ENCODE results near the gene ZNF26.
"Not testable (repeated sequence)": the region's sequence is repeated elsewhere in the genome, so short reads cannot be mapped to it uniquely, and the experiment has no call there.

The ZNF26 gene

GRCh38 chr12:132953771-132954170 is 32.4 kb upstream of the ZNF26 start:
- intact Hi-C loops (cut with DNase I) = no loop called here
- no peak for DNase-seq

DNA sequence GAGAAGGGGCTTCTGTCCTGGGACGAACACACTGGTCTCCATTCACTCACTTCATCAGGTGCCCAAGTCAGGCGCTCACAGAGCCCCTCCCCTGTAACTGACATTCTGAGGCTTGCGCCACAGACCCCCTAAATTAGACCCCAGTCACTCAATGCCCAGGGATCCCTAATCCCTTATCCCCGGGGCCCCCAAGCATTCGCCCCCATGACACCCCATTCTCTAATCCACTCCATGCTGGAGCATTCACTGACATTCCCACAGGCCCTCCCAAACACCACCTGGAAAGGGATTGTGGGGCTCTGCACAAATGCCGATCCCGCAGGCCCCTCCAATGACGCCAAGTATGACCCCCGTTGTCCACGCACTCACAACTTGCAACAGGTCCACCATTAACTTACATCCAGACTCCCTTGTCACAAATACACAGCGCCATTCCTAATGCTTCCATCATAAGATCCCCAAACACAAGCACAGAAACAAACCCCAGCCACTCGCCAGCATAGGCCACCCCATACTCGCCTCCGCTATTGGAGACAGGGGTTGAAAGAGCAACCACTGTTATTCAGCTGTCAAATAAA is 31.6 kb upstream of the ZNF26 start:
- DNase-seq = no peak
- intact Hi-C loops (cut with DNase I) = no loop called here

DNA sequence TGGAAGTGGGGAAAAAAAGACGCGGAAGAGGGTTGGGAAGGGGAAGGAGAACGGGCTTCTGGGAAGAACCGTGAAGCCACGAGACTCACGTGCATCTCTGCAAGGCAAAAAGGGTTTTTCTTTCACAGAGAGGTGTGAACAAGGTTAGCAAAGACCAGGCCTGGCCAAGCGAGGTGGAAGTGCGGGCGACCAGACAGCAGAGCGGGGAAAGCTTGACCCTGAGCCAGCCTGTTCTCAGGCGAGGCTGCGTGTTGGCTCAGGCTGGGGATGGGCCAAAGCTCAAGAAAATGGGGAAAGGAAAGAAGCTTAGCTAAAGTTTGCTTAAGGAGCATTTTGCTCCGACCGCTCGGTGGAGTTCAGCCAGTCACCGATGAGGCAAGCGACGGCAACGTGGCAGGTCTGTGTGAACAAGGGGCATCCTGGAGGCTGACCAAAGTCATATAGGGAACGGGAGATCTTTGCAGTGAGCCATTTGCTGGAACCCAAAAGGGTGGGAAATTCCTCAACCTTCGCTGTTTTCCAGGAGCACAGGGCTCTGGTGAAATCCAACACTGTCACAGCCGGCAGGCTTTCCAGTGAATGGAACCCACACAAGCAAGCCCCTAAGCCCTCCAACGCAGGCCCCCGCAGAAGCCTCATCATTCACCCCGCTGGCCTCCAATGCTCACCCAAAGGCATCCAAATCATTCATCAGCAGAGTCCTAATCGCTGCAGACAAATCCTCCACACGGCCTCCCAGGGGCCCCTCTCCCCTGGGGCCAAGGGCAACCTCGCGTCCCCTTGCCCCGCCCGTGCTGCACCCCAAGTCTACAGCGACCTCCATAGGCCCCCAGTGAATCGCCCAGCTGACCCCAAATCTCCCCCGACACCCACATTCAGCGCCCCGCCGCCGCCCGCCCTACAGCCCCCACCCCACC is 30.8 kb upstream of the ZNF26 start:
- peak in 39 of 42 donors; percentile 5 to 58 (median 26) for DNase-seq
- intact Hi-C loops (cut with DNase I) = loop anchor here (2.0 kb wide), 1 partner anchor 31 kb away; the partner anchor contains the start of gene ZNF26

DNA sequence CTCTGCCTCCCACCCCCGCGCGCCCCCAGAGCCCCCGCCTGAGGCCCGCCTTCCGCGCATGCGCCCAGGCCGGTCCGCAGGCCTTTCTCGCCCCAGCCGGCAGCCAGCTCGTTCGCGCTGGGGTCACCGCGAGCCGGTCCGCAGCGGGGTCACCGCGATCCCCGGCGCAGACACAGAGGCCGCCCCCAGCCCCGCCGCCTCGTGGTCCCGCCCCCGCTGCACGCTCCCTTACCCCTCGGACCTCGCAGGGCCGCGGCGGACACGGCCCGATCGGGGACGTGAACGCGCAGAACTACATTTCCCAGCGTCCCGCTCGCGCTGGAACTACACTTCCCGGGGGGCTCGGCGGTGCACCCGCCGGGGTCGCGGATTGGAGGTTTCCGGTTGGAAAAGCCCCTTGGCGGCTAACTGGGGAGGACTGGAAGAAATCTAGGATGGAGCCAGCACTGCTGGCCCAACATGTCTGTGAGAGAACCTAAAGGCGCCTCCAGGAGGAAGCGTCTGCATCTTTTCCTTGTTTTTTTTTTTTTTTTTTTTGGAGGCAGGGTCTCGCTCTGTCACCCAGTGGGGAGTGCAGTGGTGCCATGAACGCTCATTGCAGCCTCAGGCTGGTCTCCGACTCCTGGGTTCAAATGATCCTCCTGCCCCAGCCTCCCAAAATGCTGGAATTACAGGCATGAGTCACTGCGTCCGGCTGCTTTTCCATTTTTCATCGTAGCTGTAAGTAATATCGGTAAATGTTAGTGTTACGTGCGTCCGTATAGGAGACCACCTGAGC is 30.0 kb upstream of the ZNF26 start, which contains the start of gene ZNF605:
Gene ZNF605 (minus strand): TSS at position 296 of the 778 bp plus-strand sequence. CDS start 10,671 bp downstream, outside the sequence.
- intact Hi-C loops (cut with DNase I) = loop anchor here (2.0 kb wide), 1 partner anchor 31 kb away; the partner anchor contains the start of gene ZNF26

DNA sequence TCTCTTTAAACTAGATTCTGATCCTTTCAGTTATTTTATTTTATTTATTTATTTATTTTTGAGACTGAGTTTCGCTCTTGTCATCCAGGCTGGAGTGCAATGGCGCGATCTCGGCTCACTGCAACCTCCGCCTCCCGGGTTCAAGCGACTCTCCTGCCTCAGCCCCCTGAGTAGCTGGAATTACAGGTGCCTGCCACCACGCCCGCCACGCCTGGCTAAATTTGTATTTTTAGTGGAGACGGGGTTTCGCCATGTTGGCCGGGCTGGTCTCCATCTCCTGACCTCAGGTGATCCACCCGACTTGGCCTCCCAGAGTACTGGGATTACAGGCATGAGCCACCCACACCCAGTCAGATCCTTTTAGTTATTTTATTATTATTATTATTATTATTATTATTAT is 24.4 kb upstream of the ZNF26 start:
- DNase-seq = peak in 1 of 42 donors; percentile 3
- intact Hi-C loops (cut with DNase I) = not testable (repeated sequence)

More for the DNA sequence above, 30.0 kb upstream of the ZNF26 start, which contains the start of gene ZNF605:
- peak; percentile 81 to 97 (median 93) for DNase-seq

DNA sequence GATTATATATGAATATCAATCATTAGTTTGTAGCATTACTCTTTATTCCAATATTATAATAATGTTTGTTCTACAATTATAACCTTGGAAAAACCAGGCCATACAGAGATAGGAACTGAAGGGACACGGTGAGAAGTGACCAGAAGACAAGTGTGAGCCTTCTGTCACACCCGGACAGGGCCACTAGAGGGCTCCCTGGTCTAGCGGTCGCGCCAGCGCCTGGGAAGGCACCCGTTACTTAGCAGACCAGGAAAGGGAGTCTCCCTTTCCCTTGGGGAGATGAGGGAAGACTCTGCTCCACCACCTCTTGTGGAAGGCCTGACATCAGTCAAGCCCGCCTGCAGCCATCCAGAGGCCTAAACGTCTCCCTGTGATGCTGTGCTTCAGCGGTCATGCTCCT is 22.2 kb upstream of the ZNF26 start:
- DNase-seq = peak in 34 of 42 donors; percentile 21 to 76 (median 48)
- intact Hi-C loops (cut with DNase I) = not testable (repeated sequence)

GRCh38 chr12:132965796-132966195 is 20.4 kb upstream of the ZNF26 start:
- intact Hi-C loops (cut with DNase I) = no loop called here
- no peak for DNase-seq

GRCh38 chr12:132966676-132967415 is 19.3 kb upstream of the ZNF26 start:
- intact Hi-C loops (cut with DNase I) = no loop called here
- peak in 2 of 42 donors; percentile 2 to 22 for DNase-seq

DNA sequence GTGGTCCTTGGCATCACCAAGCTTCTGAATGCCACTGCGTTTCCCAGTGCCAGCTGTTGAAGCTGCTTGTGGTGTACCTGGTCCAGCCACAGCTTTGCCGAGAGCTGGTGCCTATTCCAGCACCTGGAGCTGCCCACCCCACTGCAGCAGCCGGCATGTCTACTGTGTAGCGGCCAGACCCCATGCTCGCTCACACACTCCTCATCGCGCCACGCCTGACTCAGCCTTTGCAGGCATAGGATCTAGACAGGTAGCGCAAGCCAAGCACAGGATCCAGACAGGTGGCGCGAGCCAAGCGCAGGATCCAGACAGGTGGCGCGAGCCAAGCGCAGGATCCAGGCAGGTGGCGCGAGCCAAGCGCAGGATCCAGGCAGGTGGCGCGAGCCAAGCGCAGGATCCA is 18.4 kb upstream of the ZNF26 start:
- peak in 1 of 42 donors; percentile 40 for DNase-seq
- intact Hi-C loops (cut with DNase I) = no loop called here

DNA sequence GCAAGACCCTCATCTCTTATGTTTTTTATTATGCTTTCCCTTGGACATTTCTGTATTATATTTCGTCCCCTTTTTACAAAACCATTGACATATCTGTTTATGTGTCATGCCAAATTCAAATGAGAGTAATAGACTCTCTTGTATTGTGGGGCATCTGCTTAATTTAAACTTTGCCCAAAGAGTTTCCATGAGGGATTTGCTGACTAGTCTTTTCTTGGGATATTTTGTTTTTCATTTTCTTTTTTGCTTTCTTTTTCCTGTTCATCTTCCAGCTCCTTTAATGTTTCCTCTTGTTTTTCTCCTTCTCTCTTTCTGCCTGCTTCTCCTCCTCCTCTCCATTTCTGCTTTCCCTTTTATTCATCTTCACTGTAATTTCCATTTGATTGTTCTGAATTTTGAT is 13.8 kb upstream of the ZNF26 start:
- no peak for DNase-seq
- intact Hi-C loops (cut with DNase I) = no loop called here

DNA sequence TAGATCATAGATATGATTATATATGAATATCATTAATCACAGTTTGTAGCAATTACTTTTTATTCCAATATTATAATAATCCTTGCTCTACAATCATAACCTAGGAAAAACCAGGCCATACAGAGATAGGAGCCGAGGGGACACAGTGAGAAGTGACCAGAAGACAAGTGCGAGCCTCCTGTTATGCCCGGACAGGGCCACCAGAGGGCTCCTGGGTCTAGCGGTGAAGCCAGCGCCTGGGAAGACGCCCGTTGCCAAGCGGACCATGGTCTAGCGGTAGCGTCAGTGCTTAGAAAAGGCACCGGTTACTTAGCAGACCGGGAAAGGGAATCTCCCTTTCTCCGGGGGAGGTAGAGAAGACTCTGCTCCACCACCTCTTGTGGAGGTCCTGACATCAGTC is 9.3 kb upstream of the ZNF26 start:
- DNase-seq = peak in 33 of 42 donors; percentile 15 to 69 (median 38)
- intact Hi-C loops (cut with DNase I) = not testable (repeated sequence)

DNA sequence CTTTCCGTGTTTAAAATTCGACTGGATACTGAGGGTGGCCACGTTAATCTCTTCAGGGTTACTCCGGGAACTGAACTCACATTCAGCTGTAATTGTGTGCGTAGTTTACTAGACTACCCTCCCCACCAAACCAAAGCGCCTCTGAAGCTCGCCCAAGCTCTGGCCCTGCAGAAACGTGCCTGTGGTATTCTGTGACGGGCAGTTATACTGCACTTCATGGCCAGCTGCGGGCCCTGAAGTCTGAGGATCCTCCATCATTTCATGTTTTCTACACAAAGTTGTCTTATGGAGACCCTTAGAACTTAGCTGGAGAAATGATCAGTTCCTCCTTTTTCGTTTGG is 688 bp downstream of the ZNF26 start:
- DNase-seq = no peak
- intact Hi-C loops (cut with DNase I) = loop anchor here (1.0 to 2.0 kb wide), 3 partner anchors 30 to 93 kb away; partner anchors contain the start of genes ZNF140, ZNF605 and ZNF84

- intact Hi-C loops (cut with DNase I) = no loop called here
- DNase-seq = no peak
These were observed 12.6 kb downstream of the ZNF26 start for GRCh38 chr12:132998741-132999140.

GRCh38 chr12:133010657-133011297 is 24.6 kb downstream of the ZNF26 start:
- intact Hi-C loops (cut with DNase I) = no loop called here
- DNase-seq = no peak

GRCh38 chr12:133023566-133023965 is 37.4 kb downstream of the ZNF26 start:
- peak in 9 of 42 donors; percentile 1 to 54 (median 17) for DNase-seq
- intact Hi-C loops (cut with DNase I) = no loop called here

DNA sequence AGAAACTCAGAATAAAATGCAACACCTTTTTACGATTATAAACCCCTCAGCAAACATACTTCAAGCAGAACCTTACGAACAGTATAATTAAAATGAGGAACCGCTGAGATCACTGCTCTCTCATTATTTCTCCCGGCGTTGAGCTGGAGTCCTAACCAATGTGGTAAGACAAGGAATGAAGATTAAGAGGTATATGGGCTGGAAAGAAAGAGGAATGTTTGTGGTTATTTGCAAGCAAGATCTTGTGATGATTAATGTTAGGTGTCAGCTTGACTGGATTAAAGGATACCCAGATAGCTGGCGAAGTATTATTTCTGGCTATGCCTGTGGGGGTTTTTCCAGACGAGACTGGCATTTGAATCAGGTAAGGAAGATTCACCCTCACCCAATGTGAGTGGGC is 40.8 kb downstream of the ZNF26 start:
- no peak for DNase-seq
- intact Hi-C loops (cut with DNase I) = no loop called here

DNA sequence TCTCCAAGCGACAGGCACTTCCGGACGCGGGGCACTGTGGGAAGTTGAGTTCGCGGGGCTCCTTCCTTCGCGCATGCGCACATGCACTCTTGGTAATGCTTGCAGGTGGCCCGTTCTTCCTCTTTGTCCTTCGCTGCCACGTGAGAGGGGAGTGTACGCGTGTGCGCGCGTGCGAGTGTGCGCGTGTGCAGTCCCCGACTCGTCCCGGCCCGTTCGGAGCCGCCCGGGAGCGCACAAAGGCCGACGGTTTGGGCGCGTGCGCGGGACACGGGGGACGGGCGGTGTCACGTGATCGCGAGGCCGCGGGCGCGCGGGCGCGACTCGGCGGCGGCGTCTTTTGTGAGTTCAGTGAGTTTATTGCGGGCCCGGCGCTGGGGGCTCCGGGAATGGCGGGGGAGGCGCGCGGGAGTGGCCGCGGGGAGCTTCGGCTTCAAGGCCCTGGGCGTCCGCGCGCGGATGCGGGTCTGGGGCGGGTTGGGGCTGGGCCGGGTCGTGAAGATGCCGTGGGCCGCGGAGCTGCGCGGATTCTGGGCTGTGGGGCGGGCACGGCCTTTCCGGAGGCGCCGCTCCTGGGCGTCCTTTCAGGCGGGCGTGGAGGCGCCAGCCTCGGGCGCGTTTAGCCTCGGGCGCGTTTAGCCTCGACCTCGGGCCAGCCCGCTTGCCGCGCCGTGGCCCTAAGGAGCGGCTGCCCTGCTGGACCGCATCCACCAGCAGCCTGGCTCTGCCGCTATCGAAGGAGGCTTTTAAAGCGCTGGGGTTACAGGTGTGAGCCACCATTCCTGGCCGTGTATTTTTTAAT is 51.2 kb downstream of the ZNF26 start, which contains the start of gene ZNF84:
Gene ZNF84 (plus strand): TSS at position 303 of the 799 bp plus-strand sequence. CDS start 3,959 bp downstream, outside the sequence.
- peak; percentile 87 to 98 (median 94) for DNase-seq
- intact Hi-C loops (cut with DNase I) = loop anchor here (1.0 to 2.0 kb wide), 2 partner anchors 43 to 51 kb away; partner anchors contain the start of genes ZNF140 and ZNF26
